ENCODE measurements around the gene NKRF.

Gene NKRF

DNA sequence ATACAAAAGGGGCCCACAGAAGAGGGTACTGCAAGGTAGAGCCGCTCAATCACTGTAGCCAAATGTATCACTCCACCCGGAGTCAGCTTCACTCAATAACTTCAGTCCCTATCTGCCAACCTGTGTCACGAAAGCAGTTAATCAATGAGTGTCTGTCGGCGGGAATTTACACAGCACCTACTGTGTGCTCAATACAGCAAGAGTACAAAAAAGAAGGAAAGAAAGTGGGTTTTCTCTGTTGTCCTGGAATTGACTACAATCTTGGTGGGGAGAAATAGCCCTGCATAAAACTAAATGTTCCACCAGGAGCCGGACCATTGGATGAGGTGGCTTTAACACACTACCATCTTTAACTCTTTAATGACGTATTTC lies 780 bp upstream of the NKRF start:
- DNase-seq, result no peak

DNA sequence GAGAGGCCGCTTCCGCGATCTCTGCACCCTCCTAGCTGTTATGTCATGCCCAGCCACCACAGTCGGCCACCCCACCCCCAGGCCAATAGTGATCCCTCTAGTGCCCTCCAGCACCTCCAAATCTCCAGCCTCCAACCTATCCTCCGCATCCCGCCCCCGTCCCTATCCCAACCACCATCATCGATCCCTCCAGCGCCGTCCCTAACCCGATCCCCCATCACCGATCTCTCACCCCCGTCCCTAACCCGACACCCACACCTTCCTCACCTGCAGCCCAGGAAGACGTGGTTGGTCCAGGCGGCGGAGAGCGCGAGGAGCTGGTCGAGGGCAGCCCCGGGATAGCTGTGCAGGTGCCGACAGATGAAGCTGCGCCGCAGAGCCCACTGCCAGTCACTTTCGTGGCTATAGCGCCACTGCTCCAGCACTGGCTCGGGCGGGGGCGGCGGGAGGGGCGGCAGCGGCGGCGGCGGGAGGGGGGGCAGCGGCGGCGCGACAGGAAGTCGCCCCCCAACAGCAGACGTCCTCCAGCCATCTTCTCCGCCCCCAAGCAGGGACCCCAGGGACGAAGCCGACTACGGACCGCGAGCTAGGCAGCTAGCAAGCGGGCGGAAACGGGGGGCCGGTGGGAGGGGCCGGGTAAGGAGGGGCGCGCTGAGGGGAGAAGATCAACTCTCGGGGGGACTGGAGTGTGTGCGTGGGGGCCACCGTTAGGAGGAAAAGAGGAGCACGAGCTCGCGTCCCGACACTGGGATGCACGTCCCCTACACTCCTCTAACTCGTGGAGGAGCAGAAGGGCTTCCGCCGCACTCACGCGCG lies 552 bp downstream of the NKRF start:
- DNase-seq, result no peak

GRCh38 chrX:119604766-119605463 lies 1.3 kb downstream of the NKRF start:
- DNase-seq, result no peak

- no peak for DNase-seq
Measured at GRCh38 chrX:119602701-119603255, 3.4 kb downstream of the NKRF start.

DNA sequence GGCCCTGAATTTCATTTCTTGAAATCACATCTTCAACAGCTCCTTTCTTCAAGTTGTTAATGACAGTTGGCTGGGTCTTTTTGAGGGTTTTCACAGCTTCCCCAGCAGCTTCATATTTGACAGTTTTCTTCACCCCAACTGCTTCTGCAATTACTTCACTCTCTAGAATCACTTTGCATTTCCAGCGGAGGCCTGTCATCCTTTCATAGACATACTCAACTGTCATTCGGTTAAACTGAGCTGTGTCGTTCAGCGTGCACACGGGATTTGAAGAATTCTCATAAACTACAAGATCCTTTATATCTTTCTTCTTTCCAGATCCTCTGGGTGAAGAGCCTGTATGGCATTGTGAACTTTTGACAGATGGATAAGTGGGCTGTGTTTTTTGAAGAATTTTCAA lies 16.4 kb downstream of the NKRF start:
- DNase-seq, result no peak

DNA sequence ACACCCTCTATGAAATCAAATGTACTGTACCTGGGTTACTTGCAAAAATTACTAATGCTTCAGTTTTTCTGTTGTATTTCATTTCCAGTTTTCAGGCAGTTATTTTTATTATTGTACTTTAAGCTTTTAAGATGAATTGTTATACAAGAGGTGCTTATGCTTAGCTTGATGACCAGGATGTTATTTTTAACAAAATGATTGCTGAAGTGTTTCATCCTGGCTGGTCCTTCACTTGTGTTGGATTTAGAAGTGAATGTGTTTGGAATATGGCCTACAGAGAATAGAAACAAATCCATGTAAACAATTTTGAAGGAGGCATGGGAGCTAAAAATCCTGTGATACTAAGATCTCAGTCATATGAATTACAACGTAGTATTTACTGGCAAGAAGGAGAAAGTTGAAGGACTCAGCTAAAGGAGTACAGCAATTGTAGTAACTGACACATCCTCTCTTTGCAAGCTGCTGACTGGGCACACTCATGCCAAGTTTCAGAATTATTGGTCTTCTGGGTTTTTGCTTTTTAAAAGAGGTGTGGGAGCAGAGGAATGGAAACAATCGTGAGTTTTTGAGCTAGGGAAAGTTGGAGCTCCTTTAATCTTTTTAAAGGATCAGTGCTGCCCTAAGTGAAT lies 22.7 kb downstream of the NKRF start:
- DNase-seq, result no peak

- DNase-seq, result no peak
Measured at GRCh38 chrX:119579414-119579813, 26.8 kb downstream of the NKRF start.

DNA sequence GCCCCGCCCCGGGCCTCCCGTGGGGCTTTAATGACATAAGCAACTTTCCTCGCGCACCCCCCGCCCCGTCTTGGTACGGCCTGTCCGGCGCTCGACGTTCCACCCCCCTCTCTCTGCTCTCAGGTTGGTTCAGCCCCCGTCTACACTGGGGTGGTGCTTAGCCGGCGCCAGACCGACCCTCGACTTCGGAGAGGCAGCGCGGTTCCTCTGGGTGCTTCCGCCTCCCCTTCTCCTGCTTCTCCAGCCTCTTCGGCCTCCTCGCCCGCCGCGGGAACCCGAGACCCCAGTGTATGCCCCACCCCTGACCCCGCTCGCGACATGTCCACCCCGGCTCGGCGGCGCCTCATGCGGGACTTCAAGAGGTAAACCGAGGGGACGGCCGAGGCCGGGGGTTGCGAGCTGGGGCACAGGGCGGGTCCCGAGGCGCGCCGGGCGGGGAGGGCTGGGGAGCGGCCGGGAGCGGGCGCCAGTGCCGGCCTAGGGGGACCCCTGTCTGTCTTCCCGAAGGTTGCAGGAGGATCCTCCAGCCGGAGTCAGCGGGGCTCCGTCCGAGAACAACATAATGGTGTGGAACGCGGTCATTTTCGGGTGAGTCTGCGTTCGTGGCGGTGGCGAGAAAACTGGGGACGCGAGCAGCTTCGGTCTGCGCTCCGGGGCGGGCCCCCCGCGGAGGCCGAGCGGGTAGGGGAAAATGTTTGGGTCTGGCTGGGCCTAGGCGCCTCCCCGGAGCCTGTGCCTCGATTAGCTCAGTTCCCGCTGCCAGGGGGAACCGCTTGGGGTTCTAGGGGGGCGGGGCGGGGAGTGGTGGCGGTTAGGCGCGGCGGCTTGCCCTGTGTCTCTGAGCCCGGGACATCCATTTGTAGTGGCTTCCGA lies 31.6 kb downstream of the NKRF start, which contains the start of gene UBE2A:
Gene UBE2A (plus strand): TSS at position 170 of the 873 bp plus-strand sequence. CDS start 149 bp downstream, at position 319.
- peak; percentile 81 for DNase-seq

DNA sequence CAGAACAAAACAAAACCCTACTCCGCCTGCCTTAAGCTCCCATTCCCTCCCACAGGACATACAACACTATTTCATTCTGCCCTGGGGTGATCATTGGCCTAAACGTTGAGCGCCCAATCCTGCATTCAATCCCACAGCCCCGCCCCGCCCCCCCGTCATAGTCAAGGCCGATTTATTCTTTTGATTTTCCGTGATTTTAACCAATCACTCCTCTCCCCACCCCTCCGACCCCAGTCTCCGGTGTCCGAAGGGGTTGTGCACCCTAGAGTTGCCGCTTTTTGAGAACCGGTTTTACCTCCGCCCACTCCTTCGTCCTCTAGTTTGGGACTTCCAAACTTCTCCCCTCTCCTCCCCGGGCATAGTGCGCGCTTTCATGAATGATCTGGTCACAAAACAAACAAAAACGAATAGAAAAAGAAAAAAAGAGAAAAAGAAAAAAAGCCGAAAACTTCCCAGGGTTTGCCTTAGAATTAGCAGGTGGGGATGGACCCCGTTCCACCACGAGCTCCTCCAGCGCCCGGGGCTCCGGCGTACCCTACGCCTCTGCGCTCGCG lies 32.3 kb downstream of the NKRF start:
- DNase-seq, result no peak

DNA sequence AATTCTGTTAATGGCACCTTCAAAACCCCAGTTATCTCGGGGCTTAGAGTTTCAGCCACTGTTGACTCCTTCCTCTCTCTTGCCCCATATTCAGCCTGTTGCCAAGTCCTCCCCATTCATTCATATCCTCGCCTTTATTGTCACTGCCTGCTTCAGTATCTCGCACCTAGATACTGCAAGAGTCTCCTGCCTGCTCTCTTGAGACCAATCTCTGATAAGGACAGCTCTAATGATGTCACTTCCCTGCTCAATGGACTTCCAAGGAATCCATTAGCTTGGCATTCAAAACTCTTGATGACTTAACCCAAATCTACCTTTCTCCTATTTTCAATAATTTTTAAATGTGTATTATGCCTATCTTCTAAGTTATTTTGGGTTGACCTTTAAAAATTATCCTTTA lies 33.0 kb downstream of the NKRF start:
- DNase-seq, result no peak

- DNase-seq, result no peak
Measured at GRCh38 chrX:119570351-119570835, 35.8 kb downstream of the NKRF start.

- DNase-seq, result peak; percentile 83
Measured at GRCh38 chrX:119565107-119565663, 41.0 kb downstream of the NKRF start, which contains the start of gene STEEP1. Gene STEEP1, minus strand, starts transcription at chrX:119565409. Its CDS starts 54 bp downstream, at chrX:119565355.

DNA sequence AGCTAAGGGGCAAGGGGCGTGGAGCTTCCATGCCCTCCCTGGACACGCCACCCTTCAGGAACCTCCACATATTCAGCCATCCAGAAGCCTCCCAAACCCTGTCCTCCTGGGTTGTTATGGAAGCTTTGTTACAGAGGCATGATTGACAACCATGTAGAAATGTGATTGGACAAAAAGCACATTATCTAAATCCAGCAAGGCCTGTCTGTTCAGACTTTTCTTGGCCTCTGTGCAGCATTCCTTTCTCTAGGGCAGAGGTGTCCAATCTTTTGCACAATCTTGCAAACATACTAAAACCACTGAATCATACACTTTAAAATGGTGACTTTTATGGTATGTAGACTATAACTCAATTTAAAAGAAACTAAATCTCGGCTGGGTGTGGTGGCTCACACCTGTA lies 53.7 kb downstream of the NKRF start:
- no peak for DNase-seq

DNA sequence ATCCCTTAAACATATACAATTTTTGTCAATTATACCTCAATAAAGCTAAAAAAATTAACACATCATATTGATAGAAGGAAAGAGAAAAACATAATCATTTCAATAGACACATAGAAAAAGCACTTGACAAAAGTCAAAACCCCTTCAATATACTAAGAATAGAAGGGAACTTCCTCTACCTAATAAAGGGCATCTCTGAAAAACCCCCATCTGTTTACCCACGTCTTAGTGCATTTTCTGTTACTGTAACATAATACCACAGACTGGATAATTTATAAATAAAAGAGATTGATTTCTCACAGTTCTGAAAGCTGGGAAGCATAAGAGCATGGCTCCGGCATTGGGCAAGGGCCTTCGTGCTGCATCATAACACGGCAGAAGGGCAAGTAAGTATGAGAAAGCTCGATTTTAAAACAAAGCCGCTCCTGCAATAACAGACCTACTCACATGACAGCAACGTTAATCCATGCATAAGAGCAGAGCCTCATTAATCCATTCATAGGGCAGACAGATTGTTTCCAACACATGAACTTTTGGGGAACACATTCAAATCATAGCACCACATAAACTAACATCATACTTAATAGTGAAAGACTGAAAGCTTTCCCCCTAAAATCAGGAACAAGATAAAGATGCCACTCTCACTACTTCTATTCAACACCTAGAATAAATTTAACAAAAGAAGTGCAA lies 56.8 kb downstream of the NKRF start:
- no peak for DNase-seq

DNA sequence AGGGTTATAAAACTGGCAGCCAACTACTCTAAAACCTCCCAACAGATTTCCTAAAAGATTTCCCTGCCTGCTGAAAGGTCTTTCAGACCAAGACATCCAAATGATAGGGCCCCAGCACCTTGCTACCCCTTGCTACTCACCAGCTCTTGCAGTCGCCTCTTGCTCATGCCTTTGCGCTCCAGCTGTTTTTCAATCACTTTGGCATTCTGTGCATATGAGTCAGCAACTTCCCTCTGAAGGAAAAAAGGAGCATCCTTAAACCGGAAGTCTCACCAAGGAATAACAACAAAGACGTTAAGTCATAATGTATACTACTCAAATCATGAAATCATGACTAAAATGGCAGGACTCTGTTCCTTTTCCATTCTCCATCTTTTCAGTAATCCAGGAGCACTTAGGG lies 65.0 kb downstream of the NKRF start:
- DNase-seq, result no peak

GRCh38 chrX:119539872-119540271 lies 66.4 kb downstream of the NKRF start:
- no peak for DNase-seq

Data from GDM1 (cell line).